ENCODE results near the gene C9.
"Not testable (repeated sequence)": the region's sequence is repeated elsewhere in the genome, so short reads cannot be mapped to it uniquely, and the experiment has no call there.

Gene C9

DNA sequence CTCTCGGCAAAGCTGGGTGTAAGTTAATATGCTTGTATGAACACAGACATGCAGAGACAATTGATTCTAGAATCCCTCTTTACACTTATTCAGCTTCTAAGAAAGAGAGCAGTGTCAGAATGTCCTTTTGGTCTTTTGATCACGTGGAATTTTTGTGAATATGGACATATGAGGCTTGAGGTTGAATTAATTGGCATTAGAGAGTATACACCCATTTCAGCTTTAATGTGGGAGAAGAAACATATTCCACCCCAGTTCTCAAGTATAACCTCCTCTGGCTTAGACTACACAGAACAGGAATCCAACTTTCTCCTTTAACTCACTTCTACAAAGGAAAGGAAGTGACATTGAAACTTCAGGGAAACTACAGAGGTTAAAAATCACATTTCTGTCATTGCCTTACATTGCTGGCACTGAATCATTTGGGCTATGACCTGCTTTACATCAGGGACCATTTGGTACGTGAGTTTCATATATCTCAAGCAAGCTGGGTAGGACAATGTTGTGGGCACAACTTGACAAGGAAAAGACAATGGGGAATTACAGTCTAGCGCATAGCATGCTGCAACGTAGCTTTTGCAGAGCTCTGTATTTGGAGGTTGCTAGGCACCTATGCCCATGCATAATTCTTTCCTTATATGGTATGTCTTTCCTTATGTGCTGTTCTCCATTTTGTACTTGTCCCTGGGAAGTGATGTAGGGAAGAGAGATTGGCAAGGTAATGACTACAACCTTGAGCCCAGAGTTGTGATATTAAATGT, 41.0 kb upstream of the C9 start:
- no peak for DNase-seq (ENCODE audit: extremely low read depth, insufficient read length)
- Histone ChIP-seq H3K4me3 (replicated peaks; ENCODE audit: low read depth, low read length) (no peak overlapping the region), H3K27me3 (replicated peaks; ENCODE audit: control insufficient read depth, insufficient read depth, low read length) (no peaks in the 10 kb centered on the region), H3K36me3 (ENCODE audit: control insufficient read depth, insufficient read depth, low read length) (no peaks in the 10 kb centered on the region)
- TF ChIP-seq, protein P1, sequence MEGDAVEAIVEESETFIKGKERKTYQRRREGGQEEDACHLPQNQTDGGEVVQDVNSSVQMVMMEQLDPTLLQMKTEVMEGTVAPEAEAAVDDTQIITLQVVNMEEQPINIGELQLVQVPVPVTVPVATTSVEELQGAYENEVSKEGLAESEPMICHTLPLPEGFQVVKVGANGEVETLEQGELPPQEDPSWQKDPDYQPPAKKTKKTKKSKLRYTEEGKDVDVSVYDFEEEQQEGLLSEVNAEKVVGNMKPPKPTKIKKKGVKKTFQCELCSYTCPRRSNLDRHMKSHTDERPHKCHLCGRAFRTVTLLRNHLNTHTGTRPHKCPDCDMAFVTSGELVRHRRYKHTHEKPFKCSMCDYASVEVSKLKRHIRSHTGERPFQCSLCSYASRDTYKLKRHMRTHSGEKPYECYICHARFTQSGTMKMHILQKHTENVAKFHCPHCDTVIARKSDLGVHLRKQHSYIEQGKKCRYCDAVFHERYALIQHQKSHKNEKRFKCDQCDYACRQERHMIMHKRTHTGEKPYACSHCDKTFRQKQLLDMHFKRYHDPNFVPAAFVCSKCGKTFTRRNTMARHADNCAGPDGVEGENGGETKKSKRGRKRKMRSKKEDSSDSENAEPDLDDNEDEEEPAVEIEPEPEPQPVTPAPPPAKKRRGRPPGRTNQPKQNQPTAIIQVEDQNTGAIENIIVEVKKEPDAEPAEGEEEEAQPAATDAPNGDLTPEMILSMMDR (IDR thresholded peaks at IDR 0.05; ENCODE audit: insufficient read depth, low read length, poor library complexity, severe bottlenecking) = no peak

DNA sequence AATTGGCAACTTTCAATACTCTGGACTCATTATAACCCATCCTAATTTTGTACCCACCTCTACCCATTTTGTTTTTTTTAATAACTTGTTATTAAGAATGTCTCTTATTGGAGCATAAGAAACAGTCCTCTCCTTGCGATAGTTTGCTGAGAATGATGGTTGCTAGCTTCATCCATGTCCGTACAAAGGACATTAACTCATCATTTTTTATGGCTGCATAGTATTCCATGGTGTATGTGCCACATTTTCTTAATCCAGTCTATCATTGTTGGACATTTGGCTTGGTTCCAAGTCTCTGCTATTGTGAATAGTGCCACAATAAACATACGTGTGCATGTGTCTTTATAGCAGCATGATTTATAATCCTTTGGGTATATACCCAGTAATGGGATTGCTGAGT, 39.5 kb upstream of the C9 start:
- DNase-seq (ENCODE audit: extremely low read depth, insufficient read length); H3K27me3 ChIP-seq (replicated peaks; ENCODE audit: control insufficient read depth, insufficient read depth, low read length); H3K36me3 ChIP-seq (ENCODE audit: control insufficient read depth, insufficient read depth, low read length); H3K4me3 ChIP-seq (replicated peaks; ENCODE audit: low read depth, low read length): not testable (repeated sequence)

DNA sequence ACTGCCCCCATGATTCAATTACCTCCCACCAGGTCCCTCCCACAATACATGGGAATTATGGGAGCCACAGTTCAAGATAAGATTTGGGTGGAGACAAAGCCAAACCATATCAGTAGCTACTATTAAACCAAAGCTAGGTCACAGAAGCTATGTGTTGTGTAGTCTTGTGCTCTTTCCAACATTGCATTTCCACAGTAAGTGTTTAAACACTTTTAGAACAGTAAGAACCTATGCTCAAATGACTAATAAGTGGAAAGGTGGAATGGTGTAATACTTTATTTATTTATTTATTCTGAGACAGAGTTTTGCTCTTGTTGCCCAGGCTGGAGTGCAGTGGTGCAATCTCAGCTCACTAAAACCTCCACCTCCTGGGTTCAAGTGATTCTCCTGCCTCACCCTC, 37.8 kb upstream of the C9 start:
- not testable (repeated sequence) for H3K4me3 ChIP-seq (replicated peaks; ENCODE audit: low read depth, low read length); DNase-seq (ENCODE audit: extremely low read depth, insufficient read length); H3K36me3 ChIP-seq (ENCODE audit: control insufficient read depth, insufficient read depth, low read length); H3K27me3 ChIP-seq (replicated peaks; ENCODE audit: control insufficient read depth, insufficient read depth, low read length)

DNA sequence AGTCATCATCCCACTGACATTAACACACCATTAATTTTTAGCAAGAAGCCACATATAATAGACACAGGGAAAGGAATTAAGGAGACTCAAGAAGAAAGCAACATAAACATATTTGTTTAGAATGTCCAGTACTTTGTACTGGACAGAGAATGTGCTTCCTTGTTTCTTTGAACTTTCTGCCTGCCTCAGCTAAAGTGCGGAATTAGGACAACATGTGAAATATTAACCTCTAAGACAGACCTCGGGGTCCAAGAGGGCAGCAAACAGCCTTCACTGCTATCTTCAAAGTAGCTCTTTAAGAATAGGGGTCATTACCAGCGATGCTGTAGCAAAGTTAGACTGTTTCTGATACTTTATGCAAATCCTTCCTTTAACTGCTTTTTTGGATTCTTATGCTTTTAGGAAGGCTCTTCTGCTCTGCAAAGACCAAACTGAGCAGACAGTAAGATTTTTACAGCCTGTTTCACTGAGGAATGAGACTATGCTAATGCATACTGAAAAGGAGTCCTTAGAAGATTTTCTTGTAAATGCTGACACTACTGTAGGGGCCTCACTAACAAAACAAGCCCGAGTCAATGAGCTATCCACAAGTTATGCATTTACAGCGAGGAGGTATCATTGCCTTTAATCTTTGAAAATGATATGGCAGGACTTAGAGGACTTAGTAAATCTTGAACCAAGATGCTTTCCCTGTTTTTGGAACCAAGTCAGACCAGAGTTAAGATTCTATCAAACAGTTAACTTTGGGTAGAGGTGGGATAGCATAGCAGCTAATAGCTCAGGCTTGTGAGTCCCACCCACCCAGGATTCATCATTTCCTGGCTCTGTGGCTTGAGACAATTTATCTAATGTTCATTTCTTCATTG, 36.7 kb upstream of the C9 start:
- DNase-seq (ENCODE audit: extremely low read depth, insufficient read length) = no peak
- no peaks in the 10 kb centered on the region for H3K36me3 ChIP-seq (ENCODE audit: control insufficient read depth, insufficient read depth, low read length)
- no peaks in the 10 kb centered on the region for H3K27me3 ChIP-seq (replicated peaks; ENCODE audit: control insufficient read depth, insufficient read depth, low read length)
- TF ChIP-seq, protein P1 (IDR thresholded peaks at IDR 0.05; ENCODE audit: insufficient read depth, low read length, poor library complexity, severe bottlenecking) = no peak
- H3K4me3 ChIP-seq (replicated peaks; ENCODE audit: low read depth, low read length) = no peak overlapping the region

DNA sequence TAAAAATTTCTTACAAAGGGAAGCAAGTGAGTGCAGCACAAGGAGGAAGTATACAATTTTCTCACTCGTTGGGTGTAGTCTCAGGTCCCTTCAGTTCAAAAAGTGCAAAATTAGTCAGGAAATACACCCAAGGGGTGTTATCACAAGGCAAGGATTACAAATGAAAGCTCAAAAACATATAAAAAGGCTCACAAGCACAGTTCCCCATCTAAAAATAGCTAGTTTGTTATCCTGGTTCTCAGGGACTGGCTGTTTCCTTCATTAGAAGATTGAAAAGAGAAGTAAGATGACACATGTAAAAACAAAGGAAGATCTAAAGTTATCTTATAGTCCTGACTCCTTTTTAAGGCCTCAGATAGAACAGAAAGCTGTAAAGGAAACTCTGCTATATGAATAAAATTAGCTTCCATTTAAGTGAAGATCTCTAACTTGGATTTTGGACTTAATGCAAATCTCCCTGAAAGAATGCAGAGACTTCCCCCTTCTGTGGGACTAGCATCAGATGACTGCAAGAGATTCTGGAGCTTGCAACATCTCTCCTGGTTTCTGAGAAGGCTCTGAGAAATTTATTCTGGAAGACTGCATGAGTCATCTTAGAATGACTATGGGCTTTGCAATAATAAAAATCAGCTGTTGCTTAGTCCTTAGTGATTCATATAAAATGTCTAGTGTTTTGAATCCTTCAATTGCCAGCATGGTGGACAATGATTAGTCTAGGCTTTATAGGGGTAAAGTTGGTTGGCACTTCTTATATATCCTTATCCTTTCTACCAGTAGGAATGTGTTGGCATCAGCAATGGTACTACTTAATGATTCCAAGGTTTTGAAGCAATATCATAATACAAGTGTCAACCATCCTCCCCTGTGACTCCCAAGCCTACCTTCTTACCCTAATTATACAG, 35.1 kb upstream of the C9 start:
- no peak for DNase-seq (ENCODE audit: extremely low read depth, insufficient read length)
- no peaks in the 10 kb centered on the region for H3K27me3 ChIP-seq (replicated peaks; ENCODE audit: control insufficient read depth, insufficient read depth, low read length)
- H3K36me3 ChIP-seq (ENCODE audit: control insufficient read depth, insufficient read depth, low read length) = no peaks in the 10 kb centered on the region
- TF ChIP-seq, protein P1 (IDR thresholded peaks at IDR 0.05; ENCODE audit: insufficient read depth, low read length, poor library complexity, severe bottlenecking) = no peak
- no peak overlapping the region for H3K4me3 ChIP-seq (replicated peaks; ENCODE audit: low read depth, low read length)

DNA sequence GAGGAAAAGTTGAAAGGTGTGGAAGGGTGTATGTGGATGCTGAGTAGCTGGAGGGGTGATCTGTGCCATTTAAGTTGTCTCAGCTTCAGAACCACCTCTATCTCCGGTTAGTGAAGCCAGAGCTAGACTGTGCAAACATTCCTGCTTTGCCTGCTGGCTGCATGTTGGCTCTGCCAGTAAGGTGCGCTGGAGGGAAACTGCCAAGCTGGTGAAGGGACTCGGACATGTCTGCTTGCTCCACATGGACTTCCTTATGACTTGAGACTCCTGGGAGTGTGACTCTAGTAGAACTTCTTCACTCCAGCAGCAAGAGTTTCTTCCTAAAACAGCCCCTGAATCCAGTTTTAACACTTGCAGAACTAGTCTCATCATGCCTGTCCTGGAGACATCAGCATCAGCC, 32.5 kb upstream of the C9 start:
- Histone ChIP-seq H3K36me3 (ENCODE audit: control insufficient read depth, insufficient read depth, low read length) (no peaks in the 10 kb centered on the region), H3K4me3 (replicated peaks; ENCODE audit: low read depth, low read length) (no peak overlapping the region), H3K27me3 (replicated peaks; ENCODE audit: control insufficient read depth, insufficient read depth, low read length) (no peaks in the 10 kb centered on the region)
- TF ChIP-seq, protein P1 (IDR thresholded peaks at IDR 0.05; ENCODE audit: insufficient read depth, low read length, poor library complexity, severe bottlenecking) = no peak
- DNase-seq (ENCODE audit: extremely low read depth, insufficient read length) = no peak

Measured in GM06990 (cell line).